Stimulated activated CD4-positive, alpha-beta T cell treated with anti-CD3 and anti-CD28 coated beads, Interleukin-12 subunit alpha, Interleukin-12 subunit beta, amount 100 ng/mL, for 48 hours (primary cell): ENCODE measurements around the gene RETREG3.
"Not testable (repeated sequence)": the region's sequence is repeated elsewhere in the genome, so short reads cannot be mapped to it uniquely, and the experiment has no call there.

ENCODE experiments used
- DNase-seq, 3 donors: peaks; one replicate each; pipeline ENCODE4 v3.0.0-alpha.2; 2020; ENCODE audit warnings: low read depth in 2 of 3, low spot score in 1 of 3

Gene RETREG3

DNA sequence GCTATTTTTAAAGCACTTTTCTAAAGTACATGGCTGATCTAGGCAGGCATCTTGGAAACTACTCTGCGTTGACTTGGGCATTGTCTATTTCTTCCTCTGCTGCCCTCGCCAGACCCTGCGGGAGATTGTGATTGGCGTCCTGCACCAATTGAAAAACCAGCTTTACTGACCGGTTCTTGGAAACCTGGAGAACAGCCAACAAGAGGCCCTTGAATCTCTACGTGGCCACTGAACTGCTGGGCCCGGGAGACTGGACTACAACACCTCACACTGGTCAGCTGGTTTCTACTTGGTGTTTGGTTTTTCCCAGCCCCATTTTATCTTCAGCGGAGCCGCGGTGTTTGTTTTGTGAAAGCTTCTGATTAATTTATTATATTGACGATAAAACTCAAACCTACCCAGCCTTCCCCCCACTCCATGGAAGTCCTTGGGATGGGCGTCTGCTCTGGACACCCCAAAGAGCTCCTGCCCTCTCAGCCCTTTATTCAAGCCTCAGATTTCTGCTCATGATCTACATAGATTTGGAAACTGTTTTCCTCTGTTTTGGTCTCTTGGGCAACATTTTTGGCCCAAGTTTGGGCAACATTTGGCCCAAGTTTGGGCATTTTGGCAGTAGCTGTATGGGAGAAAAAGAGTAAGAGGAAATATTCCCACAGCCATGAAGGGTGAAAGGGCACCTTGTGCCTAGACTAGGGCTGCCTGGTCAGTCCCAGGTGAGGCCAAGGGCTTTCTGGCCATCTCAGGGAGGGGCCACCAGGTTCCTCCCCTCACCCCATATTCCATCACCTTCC, 37.5 kb downstream of the RETREG3 start:
- DNase-seq = no peak

DNA sequence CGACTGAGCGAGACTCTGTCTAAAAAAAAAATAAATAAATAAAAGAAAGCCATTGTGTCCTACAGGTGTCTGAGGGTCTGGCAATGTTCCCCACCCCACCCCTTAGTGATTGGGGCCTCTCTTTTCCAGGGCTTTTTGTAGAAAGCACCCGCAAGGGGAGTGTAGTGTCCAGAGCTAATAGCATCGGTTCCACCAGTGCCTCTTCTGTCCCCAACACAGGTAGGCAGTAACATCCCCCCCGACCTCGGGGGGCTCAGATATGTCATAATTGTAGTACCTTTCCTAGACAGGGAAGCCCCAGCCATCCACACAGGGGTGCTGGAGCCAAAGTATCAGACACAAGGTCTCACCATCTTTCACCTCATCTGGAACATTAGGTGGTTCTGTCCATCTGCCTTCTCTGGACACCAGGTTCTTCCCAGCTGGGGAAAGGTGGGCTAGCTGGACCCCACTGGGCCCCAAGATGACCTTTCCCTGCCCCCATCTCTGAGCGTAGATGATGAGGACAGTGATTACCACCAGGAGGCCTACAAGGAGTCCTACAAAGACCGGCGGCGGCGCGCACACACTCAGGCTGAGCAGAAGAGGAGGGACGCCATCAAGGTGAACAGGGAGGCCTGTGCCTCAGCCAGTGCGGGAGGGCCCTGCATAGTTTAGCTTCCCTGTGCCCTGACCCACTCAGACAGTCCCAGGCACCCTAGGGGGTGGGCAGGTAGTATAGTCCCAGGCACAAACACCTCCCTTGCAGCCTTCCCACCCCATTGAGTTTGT, 40.6 kb downstream of the RETREG3 start:
- DNase-seq = no peak

- peak; percentile 85 to 88 (median 85) for DNase-seq
Observed at GRCh38 chr17:42566883-42567573, 42.1 kb downstream of the RETREG3 start, which contains the start of gene MLX. MLX (plus strand) TSS chr17:42567100; CDS start chr17:42567125, 25 bp downstream.

GRCh38 chr17:42566215-42566882, 42.8 kb downstream of the RETREG3 start:
- no peak for DNase-seq

DNA sequence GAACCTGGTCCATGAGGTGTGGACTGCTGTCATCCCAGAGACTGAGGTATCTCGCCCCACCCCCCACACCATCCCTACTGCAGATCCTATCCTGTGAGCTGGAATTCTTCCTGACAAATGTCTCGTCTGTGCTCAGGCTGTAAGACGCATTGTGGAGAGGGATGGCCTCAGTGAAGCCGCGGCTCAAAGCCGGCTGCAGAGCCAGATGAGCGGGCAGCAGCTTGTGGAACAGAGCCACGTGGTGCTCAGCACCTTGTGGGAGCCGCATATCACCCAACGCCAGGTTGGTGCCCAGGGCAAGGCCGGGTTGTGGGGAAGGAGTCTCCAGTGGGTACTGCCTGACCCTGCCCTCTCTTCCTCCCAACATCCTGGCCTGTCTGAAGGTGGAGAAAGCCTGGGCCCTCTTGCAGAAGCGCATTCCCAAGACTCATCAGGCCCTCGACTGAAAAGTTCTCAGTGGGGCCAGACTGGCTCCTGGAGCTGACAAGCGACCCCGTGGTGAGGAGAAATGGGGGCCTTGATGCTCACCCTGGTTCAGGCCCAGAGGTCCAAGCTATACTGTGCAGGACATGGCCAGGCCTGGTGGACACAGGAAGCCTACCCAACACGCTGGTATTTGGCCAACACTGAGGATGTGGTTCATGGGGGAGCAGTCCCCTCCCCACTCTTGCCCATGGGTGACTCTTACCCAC, 43.5 kb downstream of the RETREG3 start:
- DNase-seq = no peak

DNA sequence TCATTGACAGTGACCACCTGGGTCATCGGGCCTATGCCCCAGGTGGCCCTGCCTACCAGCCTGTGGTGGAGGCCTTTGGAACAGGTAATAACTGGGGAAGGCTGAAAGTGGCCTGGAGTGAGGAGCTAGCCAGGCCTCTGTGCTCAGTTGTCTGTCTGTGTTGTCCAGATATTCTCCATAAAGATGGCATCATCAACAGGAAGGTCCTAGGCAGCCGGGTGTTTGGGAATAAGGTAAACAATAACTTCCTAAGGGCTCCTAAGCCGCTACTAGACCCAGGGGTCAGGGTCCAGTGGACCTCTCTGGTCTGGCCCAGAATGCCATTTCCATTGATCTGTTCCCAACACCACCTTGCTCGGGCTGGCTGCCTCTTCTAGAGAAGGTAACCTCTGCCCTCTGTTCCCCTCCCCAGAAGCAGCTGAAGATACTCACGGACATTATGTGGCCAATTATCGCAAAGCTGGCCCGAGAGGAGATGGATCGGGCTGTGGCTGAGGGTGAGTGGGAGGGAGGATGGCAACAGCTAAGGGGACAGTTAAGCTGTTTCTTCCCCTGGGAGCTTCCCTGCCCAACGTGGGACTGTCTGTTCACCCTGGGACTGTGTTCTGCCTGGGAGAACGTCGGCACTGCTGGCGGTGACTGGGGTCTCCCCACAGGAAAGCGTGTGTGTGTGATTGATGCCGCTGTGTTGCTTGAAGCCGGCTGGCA, 44.2 kb downstream of the RETREG3 start:
- DNase-seq = no peak

DNA sequence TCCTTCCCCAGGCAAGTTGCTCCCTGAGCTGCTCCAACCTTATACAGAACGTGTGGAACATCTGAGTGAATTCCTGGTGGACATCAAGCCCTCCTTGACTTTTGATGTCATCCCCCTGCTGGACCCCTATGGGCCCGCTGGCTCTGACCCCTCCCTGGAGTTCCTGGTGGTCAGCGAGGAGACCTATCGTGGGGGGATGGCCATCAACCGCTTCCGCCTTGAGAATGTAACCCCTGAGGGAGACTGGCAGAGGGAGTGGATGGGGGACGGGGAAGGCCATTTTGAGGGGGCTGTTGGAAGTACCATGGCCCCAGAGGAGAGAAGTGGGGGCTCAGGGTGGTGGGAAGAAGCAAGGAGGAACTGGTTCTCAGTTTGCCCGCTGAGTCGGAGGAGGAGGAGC, 45.2 kb downstream of the RETREG3 start:
- DNase-seq = no peak

GRCh38 chr17:42563543-42563942, 45.6 kb downstream of the RETREG3 start:
- no peak for DNase-seq

GRCh38 chr17:42563143-42563509, 46.0 kb downstream of the RETREG3 start:
- DNase-seq = no peak

DNA sequence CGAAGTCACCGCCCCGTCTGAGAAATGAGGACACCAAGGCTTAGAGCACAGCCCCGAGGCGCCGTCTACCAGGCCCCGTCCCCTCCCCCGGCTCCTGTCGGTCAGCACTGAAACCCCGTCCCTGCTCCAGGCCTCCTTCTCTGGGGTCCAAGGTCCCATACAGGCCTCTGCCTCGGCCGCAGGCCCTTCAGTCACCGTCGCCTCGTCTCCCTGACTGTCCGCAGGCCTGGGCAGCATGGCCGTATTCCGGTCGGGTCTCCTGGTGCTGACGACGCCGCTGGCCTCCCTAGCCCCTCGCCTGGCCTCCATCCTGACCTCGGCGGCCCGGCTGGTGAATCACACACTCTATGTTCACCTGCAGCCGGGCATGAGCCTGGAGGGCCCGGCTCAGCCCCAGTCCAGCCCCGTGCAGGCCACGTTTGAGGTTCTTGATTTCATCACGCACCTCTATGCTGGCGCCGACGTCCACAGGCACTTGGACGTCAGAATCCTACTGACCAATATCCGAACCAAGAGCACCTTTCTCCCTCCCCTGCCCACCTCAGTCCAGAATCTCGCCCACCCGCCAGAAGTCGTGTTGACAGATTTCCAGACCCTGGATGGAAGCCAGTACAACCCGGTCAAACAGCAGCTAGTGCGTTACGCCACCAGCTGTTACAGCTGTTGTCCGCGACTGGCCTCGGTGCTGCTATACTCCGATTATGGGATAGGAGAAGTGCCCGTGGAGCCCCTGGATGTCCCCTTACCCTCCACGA, 46.6 kb downstream of the RETREG3 start:
- DNase-seq = no peak

DNA sequence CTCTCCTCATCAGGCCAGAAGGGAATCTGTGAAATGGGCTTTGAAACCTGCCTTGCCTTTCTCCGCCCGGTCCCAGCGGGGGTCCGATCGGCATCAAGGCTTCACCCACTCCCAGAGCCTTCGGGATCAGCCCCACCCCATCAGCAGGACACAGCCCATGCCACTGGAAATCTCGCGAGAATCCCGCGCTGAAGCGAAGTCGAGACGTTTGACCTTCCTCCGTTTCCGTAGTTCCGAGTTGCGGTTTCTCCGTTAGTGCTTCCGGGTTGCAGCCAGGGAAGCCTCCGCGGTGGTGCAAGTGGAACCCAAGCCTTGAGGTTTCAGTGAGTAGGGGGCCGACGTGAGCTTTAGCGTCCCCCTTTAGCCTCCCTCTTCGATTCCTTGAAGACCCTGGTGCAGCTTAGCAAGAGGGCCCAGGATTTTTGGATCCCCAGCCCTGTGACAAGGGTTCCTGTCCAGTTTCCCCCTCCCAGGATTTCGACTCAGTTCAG, 47.2 kb downstream of the RETREG3 start, which contains the start of gene COASY:
Gene COASY, plus strand, starts transcription at position 252 of the 491 bp plus-strand sequence. CDS start 475 bp downstream, outside the sequence.
- peak; percentile 90 to 94 (median 90) for DNase-seq

- no peak for DNase-seq
Observed at GRCh38 chr17:42560246-42560645, 48.9 kb downstream of the RETREG3 start.

DNA sequence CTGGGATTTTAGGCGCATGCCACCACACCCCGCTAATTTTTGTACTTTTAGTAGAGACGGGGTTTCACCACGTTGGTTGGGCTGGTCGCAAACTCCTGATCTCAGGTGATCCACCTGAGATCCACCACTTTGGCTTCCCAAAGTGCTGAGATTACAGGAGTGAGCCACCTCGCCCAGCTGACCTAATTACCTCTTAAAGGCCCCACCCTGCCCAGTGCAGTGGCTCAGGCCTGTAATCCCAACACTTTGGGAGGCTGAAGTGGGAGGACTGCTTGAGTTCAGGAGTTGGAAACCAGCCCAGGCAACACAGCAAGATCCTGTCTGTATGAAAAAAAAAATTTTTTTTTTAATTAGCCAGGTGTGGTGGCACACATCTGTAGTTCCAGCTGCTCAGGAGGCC, 50.1 kb downstream of the RETREG3 start:
- DNase-seq = no peak

- not testable (repeated sequence) for DNase-seq
Observed at GRCh38 chr17:42555961-42556617, 53.1 kb downstream of the RETREG3 start.

DNA sequence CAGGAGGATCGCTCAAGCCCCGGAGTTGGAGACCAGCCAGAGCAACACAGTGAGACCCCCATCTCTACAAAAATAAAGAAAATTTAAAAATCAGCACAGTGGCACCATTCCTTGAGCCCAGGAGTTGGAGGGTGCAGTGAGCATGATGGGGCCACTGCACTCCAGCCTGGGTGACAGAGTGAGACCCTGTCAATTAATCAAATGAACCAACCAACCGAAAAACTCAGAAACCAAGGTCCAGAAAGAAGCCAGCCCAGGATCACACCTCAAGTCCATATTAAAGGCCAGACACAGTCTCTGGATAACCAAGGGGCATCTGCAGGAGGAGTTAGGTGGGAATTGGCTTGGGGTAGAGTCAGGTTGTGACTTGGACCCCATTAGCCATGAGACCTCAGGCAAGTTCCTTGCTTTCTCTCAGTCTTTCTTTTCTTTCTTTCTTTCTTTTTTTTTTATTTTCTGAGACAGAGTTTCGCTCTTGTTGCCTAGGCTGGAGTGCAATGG, 54.0 kb downstream of the RETREG3 start:
- DNase-seq = no peak

- peak in 2 of 3 donors; percentile 52 to 76 for DNase-seq
Observed at GRCh38 chr17:42554250-42555121, 54.7 kb downstream of the RETREG3 start.

DNA sequence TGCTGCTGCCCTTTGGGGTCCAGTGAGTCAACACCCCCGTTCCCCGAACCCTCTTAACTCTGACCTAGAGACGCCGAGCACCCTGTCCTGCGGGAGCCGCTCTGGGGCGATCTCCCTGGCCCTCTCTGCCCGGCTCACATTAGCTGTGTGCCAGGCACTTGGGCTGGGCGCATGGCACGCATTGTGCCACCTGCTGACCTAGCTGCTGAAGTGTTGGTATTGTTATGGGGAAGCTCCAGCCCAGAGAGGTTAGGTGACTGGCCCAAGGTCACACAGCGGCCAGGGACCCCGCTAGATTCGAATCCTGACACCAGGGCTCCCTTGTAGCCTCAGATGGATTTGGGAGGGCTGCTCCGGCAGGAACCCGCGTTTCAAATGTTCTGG, 55.3 kb downstream of the RETREG3 start:
- no peak for DNase-seq
